Karpas-422 (cell line): ENCODE data around the gene BTBD18. TPM values are rescaled to one million over a fixed set of nuclear protein-coding genes. Genes with fewer than 3 reads are reported as not detected.
"Not testable (repeated sequence)": the region's sequence is repeated elsewhere in the genome, so short reads cannot be mapped to it uniquely, and the experiment has no call there.

Source experiments
- DNase-seq: peaks from one replicate; pipeline ENCODE4 v3.0.0-alpha.2; 2015
- H2AFZ ChIP-seq: fragments of 200-600 bp; sonication (generic); 2 replicates; pipeline ENCODE4 v1.6.1; 2014; ENCODE audit warnings: antibody characterized with exemption, low read length, mixed read lengths
- H3K27ac ChIP-seq: fragments of 200-600 bp; sonication (generic); 2 replicates; pipeline ENCODE4 v1.5.1; 2014; ENCODE audit warnings: mild to moderate bottlenecking, low read length, moderate library complexity
- H3K27me3 ChIP-seq: fragments of 200-600 bp; sonication (generic); 2 replicates; pipeline ENCODE4 v1.6.1; 2014; ENCODE audit warnings: low read length, mixed read lengths
- H3K36me3 ChIP-seq: fragments of 200-600 bp; sonication (generic); 2 replicates; pipeline ENCODE4 v1.6.1; 2014; ENCODE audit warnings: low read length, mixed read lengths; ENCODE audit not compliant: insufficient read depth
- H3K4me1 ChIP-seq: fragments of 200-600 bp; sonication (generic); 2 replicates; pipeline ENCODE4 v1.6.1; 2014; ENCODE audit warnings: mild to moderate bottlenecking, low read length, mixed read lengths
- H3K4me2 ChIP-seq: fragments of 200-600 bp; sonication (generic); 2 replicates; pipeline ENCODE4 v1.6.1; 2014; ENCODE audit warnings: low read length, low read depth, mild to moderate bottlenecking; ENCODE audit not compliant: poor library complexity, severe bottlenecking
- H3K4me3 ChIP-seq: fragments of 200-600 bp; sonication (generic); 2 replicates; pipeline ENCODE4 v1.5.1; 2014; ENCODE audit warnings: mild to moderate bottlenecking, antibody characterized with exemption, low read length, mixed read lengths
- H3K79me2 ChIP-seq: fragments of 200-600 bp; sonication (generic); 2 replicates; pipeline ENCODE4 v1.6.1; 2014; ENCODE audit warnings: mild to moderate bottlenecking, low read length, mixed read lengths
- H3K9ac ChIP-seq: fragments of 200-600 bp; sonication (generic); 2 replicates; pipeline ENCODE4 v1.6.0; 2014; ENCODE audit warnings: low read length
- H3K9me2 ChIP-seq: fragments of 200-600 bp; sonication (generic), shearing (Covaris generic); replicated peaks from 2 replicates; pipeline ENCODE4 v1.6.0; 2014; ENCODE audit warnings: mild to moderate bottlenecking, low read length, moderate library complexity; ENCODE audit not compliant: insufficient read depth
- H3K9me3 ChIP-seq: fragments of 300-700, 200-600 bp; sonication (generic); 2 replicates; pipeline ENCODE4 v1.6.1; 2014; ENCODE audit warnings: low read length, mixed read lengths
- H4K20me1 ChIP-seq: fragments of 200-600 bp; sonication (generic); 2 replicates; pipeline ENCODE4 v1.6.1; 2014; ENCODE audit warnings: mild to moderate bottlenecking, antibody characterized with exemption, low read length, low read depth; ENCODE audit not compliant: insufficient read depth
- total RNA-seq: library from RNA; depleted of rRNA; stranded (reverse); fragments of >200 nt; shearing (Covaris generic); gene quantifications from 2 replicates; pipeline ENCODE4 v1.2.3, GENCODE V29; 2014; ENCODE audit warnings: low replicate concordance

BTBD18 gene
- total RNA-seq, 1 experiment from 2014 or later, result not detected

- Histone ChIP-seq H3K79me2 (peaks cover 86% of the 10 kb centered on the region), H3K36me3 (no peaks in the 10 kb centered on the region; the same call in 1 of the 2 replicates), H3K4me2 (no peak overlapping the region), H2AFZ (no peak overlapping the region), H3K9me3 (no peaks in the 10 kb centered on the region), H3K9ac (no peak overlapping the region), H3K27me3 (no peaks in the 10 kb centered on the region), H4K20me1 (peaks cover 4% of the 10 kb centered on the region; the same call in 1 of the 2 replicates), H3K27ac (no peak overlapping the region), H3K9me2 (no peaks in the 10 kb centered on the region), H3K4me3 (no peak overlapping the region), H3K4me1 (peaks cover 21% of the 10 kb centered on the region)
- no peak for DNase-seq
Measured at GRCh38 chr11:57732661-57733060, 19.0 kb downstream of the BTBD18 start.

GRCh38 chr11:57729479-57729878 lies 22.1 kb downstream of the BTBD18 start:
- peaks cover 5% of the 10 kb centered on the region; the same call in 1 of the 2 replicates for H3K36me3 ChIP-seq
- DNase-seq, result no peak
- peak overlapping the region; percentile 64 for H3K27ac ChIP-seq
- 0 out of 2 replicates have a peak overlapping the region, but pooled peaks have one; percentile 30 for H3K9ac ChIP-seq
- H3K4me3 ChIP-seq, result no peak overlapping the region
- peak overlapping the region; percentile 51 for H3K4me2 ChIP-seq
- peaks cover 35% of the 10 kb centered on the region for H3K4me1 ChIP-seq
- H4K20me1 ChIP-seq, result peaks cover 4% of the 10 kb centered on the region; the same call in 1 of the 2 replicates
- H3K27me3 ChIP-seq, result no peaks in the 10 kb centered on the region
- H3K9me2 ChIP-seq, result no peaks in the 10 kb centered on the region
- no peak overlapping the region for H2AFZ ChIP-seq
- peaks cover 95% of the 10 kb centered on the region for H3K79me2 ChIP-seq
- H3K9me3 ChIP-seq, result no peaks in the 10 kb centered on the region

- Histone ChIP-seq H2AFZ (no peak overlapping the region), H3K9ac (peak overlapping the region; percentile 30; the same call in 1 of the 2 replicates)
Measured at GRCh38 chr11:57728829-57729228, 22.8 kb downstream of the BTBD18 start.

GRCh38 chr11:57727185-57727584 lies 24.4 kb downstream of the BTBD18 start:
- Histone ChIP-seq H3K9me2 (no peaks in the 10 kb centered on the region), H3K27ac (no peak overlapping the region), H3K27me3 (no peaks in the 10 kb centered on the region), H3K9me3 (no peaks in the 10 kb centered on the region), H3K9ac (no peak overlapping the region), H3K4me1 (peaks cover 35% of the 10 kb centered on the region), H3K4me3 (no peak overlapping the region), H3K36me3 (peaks cover 13% of the 10 kb centered on the region; the same call in 1 of the 2 replicates), H3K4me2 (no peak overlapping the region), H2AFZ (no peak overlapping the region), H3K79me2 (peaks cover 93% of the 10 kb centered on the region), H4K20me1 (no peaks in the 10 kb centered on the region)
- DNase-seq, result no peak

More at GRCh38 chr11:57728829-57729228, 22.8 kb downstream of the BTBD18 start:
- Histone ChIP-seq H3K9me3 (no peaks in the 10 kb centered on the region), H3K36me3 (peaks cover 5% of the 10 kb centered on the region; the same call in 1 of the 2 replicates), H3K27me3 (no peaks in the 10 kb centered on the region), H3K4me2 (peak overlapping the region; percentile 51), H3K27ac (peak overlapping the region; percentile 64), H4K20me1 (peaks cover 4% of the 10 kb centered on the region; the same call in 1 of the 2 replicates), H3K4me3 (no peak overlapping the region), H3K4me1 (peaks cover 35% of the 10 kb centered on the region), H3K79me2 (peaks cover 97% of the 10 kb centered on the region), H3K9me2 (no peaks in the 10 kb centered on the region)
- no peak for DNase-seq

- Histone ChIP-seq H3K36me3 (peaks cover 22% of the 10 kb centered on the region; the same call in 1 of the 2 replicates), H3K79me2 (peaks cover 65% of the 10 kb centered on the region), H3K4me1 (peaks cover 16% of the 10 kb centered on the region)
- not testable (repeated sequence) for H4K20me1 ChIP-seq, H2AFZ ChIP-seq, H3K4me3 ChIP-seq, H3K27me3 ChIP-seq, H3K9me3 ChIP-seq, H3K27ac ChIP-seq, DNase-seq, H3K9ac ChIP-seq, H3K9me2 ChIP-seq, H3K4me2 ChIP-seq
Measured at GRCh38 chr11:57716726-57717125, 34.9 kb downstream of the BTBD18 start.

- Histone ChIP-seq H3K27me3 (no peaks in the 10 kb centered on the region), H3K9me3 (no peaks in the 10 kb centered on the region), H3K4me1 (peaks cover 34% of the 10 kb centered on the region), H3K9ac (peak overlapping the region; percentile 87), H2AFZ (no peak overlapping the region), H4K20me1 (no peaks in the 10 kb centered on the region), H3K4me3 (peak overlapping the region; percentile 89), H3K9me2 (no peaks in the 10 kb centered on the region), H3K4me2 (peak overlapping the region; percentile 77), H3K36me3 (peaks cover 15% of the 10 kb centered on the region; the same call in 1 of the 2 replicates), H3K79me2 (peaks cover 58% of the 10 kb centered on the region), H3K27ac (no peak overlapping the region)
- DNase-seq, result no peak
Measured at GRCh38 chr11:57713835-57714234, 37.8 kb downstream of the BTBD18 start.

- H3K9ac ChIP-seq, result peak within 1 kb of the TSS; percentile 87
- H3K4me1 ChIP-seq, result peaks cover 34% of the 10 kb centered on the region
- no peaks in the 10 kb centered on the region for H3K9me2 ChIP-seq
- peak within 1 kb of the TSS; percentile 63 for H3K27ac ChIP-seq
- H3K4me2 ChIP-seq, result peak within 1 kb of the TSS; percentile 77
- peaks cover 56% of the 10 kb centered on the region for H3K79me2 ChIP-seq
- peak within 1 kb of the TSS; percentile 89 for H3K4me3 ChIP-seq
- peak; percentile 99 for DNase-seq
- H3K36me3 ChIP-seq, result peaks cover 15% of the 10 kb centered on the region; the same call in 1 of the 2 replicates
- no peak within 1 kb of the TSS; the same call in 1 of the 2 replicates for H2AFZ ChIP-seq
- no peaks in the 10 kb centered on the region for H3K27me3 ChIP-seq
- no peaks in the 10 kb centered on the region for H3K9me3 ChIP-seq
- no peaks in the 10 kb centered on the region for H4K20me1 ChIP-seq
Measured at GRCh38 chr11:57712256-57713150, 39.1 kb downstream of the BTBD18 start, which contains the start of gene TMX2. TSS of gene TMX2 (plus strand) at chr11:57712593. CDS start at chr11:57712619, 26 bp downstream.
